ENCODE data around the gene DOCK3. TPM values are rescaled to one million over a fixed set of nuclear protein-coding genes. Genes with fewer than 3 reads are reported as not detected.
"Not testable (repeated sequence)": the region's sequence is repeated elsewhere in the genome, so short reads cannot be mapped to it uniquely, and the experiment has no call there.

Gene DOCK3
- total RNA-seq, 1 experiment from 2014 or later, result 0.47 TPM

GRCh38 chr3:51163051-51163450 lies 488.3 kb downstream of the DOCK3 start:
- intact Hi-C loops (cut with micrococcal nuclease; ENCODE audit: unreplicated experiment), result no loop called here
- ChIA-PET POLR2A (ENCODE audit: low non-redundant PET) (no interaction called here), CTCF (no interaction called here)
- Histone ChIP-seq H3K36me3 (ENCODE audit: insufficient read depth, low read length, poor library complexity, severe bottlenecking) (no peaks in the 10 kb centered on the region), H3K9me3 (ENCODE audit: low read depth, low read length, poor library complexity, severe bottlenecking) (no peaks in the 10 kb centered on the region), H3K27me3 (replicated peaks; ENCODE audit: insufficient read depth, low read depth, low read length, poor library complexity) (no peaks in the 10 kb centered on the region), H3K4me1 (ENCODE audit: insufficient read depth, low read length, poor library complexity, severe bottlenecking) (no peaks in the 10 kb centered on the region), H3K4me3 (ENCODE audit: low read depth, low read length, poor library complexity, severe bottlenecking) (no peak overlapping the region), H3K27ac (ENCODE audit: low read depth, low read length, poor library complexity, severe bottlenecking) (no peak overlapping the region)
- TF ChIP-seq CTCF (conservative IDR thresholded peaks at IDR 0.05; ENCODE audit: low read depth, low read length) (no peak), EZH2 (IDR thresholded peaks at IDR 0.05; ENCODE audit: borderline replicate concordance, low read depth, low read length, poor library complexity, severe bottlenecking) (no peak)
- DNase-seq (ENCODE audit: low spot score), result no peak
- BruUV-seq (replicated peaks), result no TSS peak

GRCh38 chr3:51173518-51174271 lies 499.0 kb downstream of the DOCK3 start:
- CTCF ChIA-PET, result no interaction called here

GRCh38 chr3:51176923-51177322 lies 502.2 kb downstream of the DOCK3 start:
- intact Hi-C loops (cut with micrococcal nuclease; ENCODE audit: unreplicated experiment), result no loop called here
- no peaks in the 10 kb centered on the region for H3K36me3 ChIP-seq (ENCODE audit: insufficient read depth, low read length, poor library complexity, severe bottlenecking)
- no peaks in the 10 kb centered on the region for H3K27me3 ChIP-seq (replicated peaks; ENCODE audit: insufficient read depth, low read depth, low read length, poor library complexity)
- POLR2A ChIA-PET (ENCODE audit: low non-redundant PET), result no interaction called here
- BruUV-seq (replicated peaks), result no TSS peak
- TF ChIP-seq CTCF (conservative IDR thresholded peaks at IDR 0.05; ENCODE audit: low read depth, low read length) (no peak), EZH2 (IDR thresholded peaks at IDR 0.05; ENCODE audit: borderline replicate concordance, low read depth, low read length, poor library complexity, severe bottlenecking) (no peak)
- no peaks in the 10 kb centered on the region for H3K4me1 ChIP-seq (ENCODE audit: insufficient read depth, low read length, poor library complexity, severe bottlenecking)
- CTCF ChIA-PET, result no interaction called here
- DNase-seq (ENCODE audit: low spot score), result no peak
- no peaks in the 10 kb centered on the region for H3K9me3 ChIP-seq (ENCODE audit: low read depth, low read length, poor library complexity, severe bottlenecking)
- H3K27ac ChIP-seq (ENCODE audit: low read depth, low read length, poor library complexity, severe bottlenecking), result no peak overlapping the region
- H3K4me3 ChIP-seq (ENCODE audit: low read depth, low read length, poor library complexity, severe bottlenecking), result no peak overlapping the region

More at GRCh38 chr3:51173518-51174271, 499.0 kb downstream of the DOCK3 start:
- H3K4me3 ChIP-seq (ENCODE audit: low read depth, low read length, poor library complexity, severe bottlenecking), result no peak overlapping the region
- POLR2A ChIA-PET (ENCODE audit: low non-redundant PET), result no interaction called here
- TF ChIP-seq CTCF (conservative IDR thresholded peaks at IDR 0.05; ENCODE audit: low read depth, low read length), result no peak
- TF ChIP-seq EZH2 (IDR thresholded peaks at IDR 0.05; ENCODE audit: borderline replicate concordance, low read depth, low read length, poor library complexity, severe bottlenecking), result no peak
- intact Hi-C loops (cut with micrococcal nuclease; ENCODE audit: unreplicated experiment), result no loop called here
- no peaks in the 10 kb centered on the region for H3K27me3 ChIP-seq (replicated peaks; ENCODE audit: insufficient read depth, low read depth, low read length, poor library complexity)
- no peaks in the 10 kb centered on the region for H3K9me3 ChIP-seq (ENCODE audit: low read depth, low read length, poor library complexity, severe bottlenecking)
- no peak overlapping the region for H3K27ac ChIP-seq (ENCODE audit: low read depth, low read length, poor library complexity, severe bottlenecking)
- H3K36me3 ChIP-seq (ENCODE audit: insufficient read depth, low read length, poor library complexity, severe bottlenecking), result no peaks in the 10 kb centered on the region
- H3K4me1 ChIP-seq (ENCODE audit: insufficient read depth, low read length, poor library complexity, severe bottlenecking), result no peaks in the 10 kb centered on the region
- DNase-seq (ENCODE audit: low spot score), result no peak
- BruUV-seq (replicated peaks), result no TSS peak

GRCh38 chr3:51186446-51186845 lies 511.7 kb downstream of the DOCK3 start:
- CTCF ChIA-PET; BruUV-seq (replicated peaks): not testable (repeated sequence)

More at GRCh38 chr3:51186446-51186845, 511.7 kb downstream of the DOCK3 start:
- DNase-seq (ENCODE audit: low spot score); POLR2A ChIA-PET (ENCODE audit: low non-redundant PET); H3K27me3 ChIP-seq (replicated peaks; ENCODE audit: insufficient read depth, low read depth, low read length, poor library complexity); H3K36me3 ChIP-seq (ENCODE audit: insufficient read depth, low read length, poor library complexity, severe bottlenecking); intact Hi-C loops (cut with micrococcal nuclease; ENCODE audit: unreplicated experiment); H3K27ac ChIP-seq (ENCODE audit: low read depth, low read length, poor library complexity, severe bottlenecking); H3K4me1 ChIP-seq (ENCODE audit: insufficient read depth, low read length, poor library complexity, severe bottlenecking); H3K4me3 ChIP-seq (ENCODE audit: low read depth, low read length, poor library complexity, severe bottlenecking); H3K9me3 ChIP-seq (ENCODE audit: low read depth, low read length, poor library complexity, severe bottlenecking): not testable (repeated sequence)
